Glutamatergic neuron (in vitro differentiated cells): ENCODE measurements around the gene SLX4IP. TPM values are rescaled to one million over a fixed set of nuclear protein-coding genes. Genes with fewer than 3 reads are reported as not detected.

ENCODE experiments used
- DNase-seq: peaks from one replicate; pipeline ENCODE4 v3.0.0; 2022
- H3K27ac Mint-ChIP-seq: one replicate; pipeline ENCODE4 v1.8.0; 2020; ENCODE audit warnings: mild to moderate bottlenecking, mixed read lengths, inconsistent platforms; ENCODE audit not compliant: unreplicated experiment
- H3K27me3 Mint-ChIP-seq: one replicate; pipeline ENCODE4 v1.8.0; 2020; ENCODE audit warnings: mild to moderate bottlenecking, moderate library complexity, mixed read lengths, inconsistent platforms; ENCODE audit not compliant: unreplicated experiment
- H3K36me3 Mint-ChIP-seq: one replicate; pipeline ENCODE4 v1.8.0; 2020; ENCODE audit warnings: mild to moderate bottlenecking, mixed read lengths, inconsistent platforms; ENCODE audit not compliant: unreplicated experiment
- H3K4me1 Mint-ChIP-seq: one replicate; pipeline ENCODE4 v1.8.0; 2020; ENCODE audit warnings: mild to moderate bottlenecking, low read depth, mixed read lengths, inconsistent platforms; ENCODE audit not compliant: unreplicated experiment
- H3K4me3 Mint-ChIP-seq: one replicate; pipeline ENCODE4 v1.8.0; 2020; ENCODE audit warnings: mild to moderate bottlenecking, mixed read lengths, inconsistent platforms; ENCODE audit not compliant: unreplicated experiment
- H3K9me3 Mint-ChIP-seq: one replicate; pipeline ENCODE4 v1.8.0; 2020; ENCODE audit warnings: mild to moderate bottlenecking, moderate library complexity, mixed read lengths, inconsistent platforms; ENCODE audit not compliant: unreplicated experiment
- CTCF ChIP-seq: fragments of 200-600 bp; sonication (generic); IDR thresholded peaks from one replicate; pipeline ENCODE4 v1.5.0; 2021; ENCODE audit not compliant: partially characterized antibody, unreplicated experiment
- total RNA-seq: library from RNA; stranded (reverse); fragmentation: NEBNext Ultra II Directional; extraction: Animal tissue kit (Norgen Biotek cat#: 25700); gene quantifications from one replicate; pipeline ENCODE4 v1.2.1, GENCODE V29; 2021; ENCODE audit not compliant: unreplicated experiment

SLX4IP gene
- total RNA-seq, 1 donor from 2014 or later, result 7.9 TPM

- Mint-ChIP-seq H3K9me3 (no peaks in the 10 kb centered on the region), H3K4me1 (peaks cover 31% of the 10 kb centered on the region), H3K27ac (no peak overlapping the region), H3K27me3 (peaks cover 1% of the 10 kb centered on the region), H3K36me3 (no peaks in the 10 kb centered on the region), H3K4me3 (no peak overlapping the region)
- no peak for DNase-seq
- TF ChIP-seq CTCF, result no peak
Measured at GRCh38 chr20:10468340-10468845, 33.3 kb downstream of the SLX4IP start.

- H3K27ac Mint-ChIP-seq, result no peak overlapping the region
- no peaks in the 10 kb centered on the region for H3K9me3 Mint-ChIP-seq
- TF ChIP-seq CTCF, result no peak
- H3K27me3 Mint-ChIP-seq, result peaks cover 1% of the 10 kb centered on the region
- no peak overlapping the region for H3K4me3 Mint-ChIP-seq
- H3K36me3 Mint-ChIP-seq, result no peaks in the 10 kb centered on the region
- no peak for DNase-seq
- peaks cover 31% of the 10 kb centered on the region for H3K4me1 Mint-ChIP-seq
Measured at GRCh38 chr20:10469056-10469455, 34.0 kb downstream of the SLX4IP start.

GRCh38 chr20:10469599-10469998 lies 34.5 kb downstream of the SLX4IP start:
- TF ChIP-seq CTCF, result peak; percentile 43
- H3K27me3 Mint-ChIP-seq, result peaks cover under 1% of the 10 kb centered on the region
- no peaks in the 10 kb centered on the region for H3K36me3 Mint-ChIP-seq
- no peaks in the 10 kb centered on the region for H3K9me3 Mint-ChIP-seq
- H3K4me3 Mint-ChIP-seq, result no peak overlapping the region
- peak overlapping the region; percentile 2 for H3K27ac Mint-ChIP-seq
- DNase-seq, result no peak
- peaks cover 34% of the 10 kb centered on the region for H3K4me1 Mint-ChIP-seq

GRCh38 chr20:10470276-10470675 lies 35.2 kb downstream of the SLX4IP start:
- no peaks in the 10 kb centered on the region for H3K9me3 Mint-ChIP-seq
- H3K4me3 Mint-ChIP-seq, result no peak overlapping the region
- no peak for DNase-seq
- H3K27ac Mint-ChIP-seq, result no peak overlapping the region
- H3K4me1 Mint-ChIP-seq, result peaks cover 37% of the 10 kb centered on the region
- H3K36me3 Mint-ChIP-seq, result no peaks in the 10 kb centered on the region
- no peak for TF ChIP-seq CTCF
- no peaks in the 10 kb centered on the region for H3K27me3 Mint-ChIP-seq

GRCh38 chr20:10472871-10473270 lies 37.8 kb downstream of the SLX4IP start:
- no peak for TF ChIP-seq CTCF
- no peaks in the 10 kb centered on the region for H3K27me3 Mint-ChIP-seq
- H3K36me3 Mint-ChIP-seq, result no peaks in the 10 kb centered on the region
- H3K4me1 Mint-ChIP-seq, result peaks cover 28% of the 10 kb centered on the region
- DNase-seq, result no peak
- no peak overlapping the region for H3K27ac Mint-ChIP-seq
- no peak overlapping the region for H3K4me3 Mint-ChIP-seq
- H3K9me3 Mint-ChIP-seq, result no peaks in the 10 kb centered on the region
